Erythroblast (primary cell): ENCODE measurements around the gene MYCBP2.

Experiments
- GATA1 ChIP-seq: IDR thresholded peaks from 2 replicates; pipeline ENCODE4 v1.6.1; 2011; ENCODE audit warnings: low read depth, mild to moderate bottlenecking, control low read depth, low read length, moderate library complexity
- POLR2A ChIP-seq: IDR thresholded peaks from 2 replicates; pipeline ENCODE4 v1.6.1; 2011; ENCODE audit warnings: mild to moderate bottlenecking, low read length

DNA sequence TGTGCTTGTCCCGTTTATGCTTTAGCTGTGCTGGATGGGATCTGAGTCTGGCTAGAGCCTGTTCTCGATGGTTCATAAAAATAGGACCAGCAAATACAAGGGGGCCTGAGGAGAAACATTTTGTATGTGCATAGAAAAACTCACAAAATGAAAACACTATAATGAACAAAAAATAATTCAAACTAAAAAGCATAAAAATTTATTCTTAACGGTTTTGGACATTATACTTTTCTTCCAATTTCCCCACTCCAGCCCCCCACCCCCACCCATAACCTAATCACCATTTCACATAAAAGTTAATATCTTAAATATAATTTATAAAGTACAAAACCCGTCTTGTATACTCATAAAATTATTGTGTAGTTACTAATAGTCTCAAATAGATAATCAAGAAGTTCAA is 93.7 kb downstream of the MYCBP2 start:
- TF ChIP-seq POLR2A, result no peak
- TF ChIP-seq GATA1, result no peak
